GM18502 (cell line): ENCODE results near the gene SRCIN1.
"Not testable (repeated sequence)": the region's sequence is repeated elsewhere in the genome, so short reads cannot be mapped to it uniquely, and the experiment has no call there.

Experiments used
- ATAC-seq: cut with Tn5 transposase; IDR thresholded peaks from one replicate; pipeline ENCODE4 v1.9.1; 2021; ENCODE audit warnings: mild to moderate bottlenecking; ENCODE audit not compliant: unreplicated experiment, poor library complexity

The SRCIN1 gene, protein sequence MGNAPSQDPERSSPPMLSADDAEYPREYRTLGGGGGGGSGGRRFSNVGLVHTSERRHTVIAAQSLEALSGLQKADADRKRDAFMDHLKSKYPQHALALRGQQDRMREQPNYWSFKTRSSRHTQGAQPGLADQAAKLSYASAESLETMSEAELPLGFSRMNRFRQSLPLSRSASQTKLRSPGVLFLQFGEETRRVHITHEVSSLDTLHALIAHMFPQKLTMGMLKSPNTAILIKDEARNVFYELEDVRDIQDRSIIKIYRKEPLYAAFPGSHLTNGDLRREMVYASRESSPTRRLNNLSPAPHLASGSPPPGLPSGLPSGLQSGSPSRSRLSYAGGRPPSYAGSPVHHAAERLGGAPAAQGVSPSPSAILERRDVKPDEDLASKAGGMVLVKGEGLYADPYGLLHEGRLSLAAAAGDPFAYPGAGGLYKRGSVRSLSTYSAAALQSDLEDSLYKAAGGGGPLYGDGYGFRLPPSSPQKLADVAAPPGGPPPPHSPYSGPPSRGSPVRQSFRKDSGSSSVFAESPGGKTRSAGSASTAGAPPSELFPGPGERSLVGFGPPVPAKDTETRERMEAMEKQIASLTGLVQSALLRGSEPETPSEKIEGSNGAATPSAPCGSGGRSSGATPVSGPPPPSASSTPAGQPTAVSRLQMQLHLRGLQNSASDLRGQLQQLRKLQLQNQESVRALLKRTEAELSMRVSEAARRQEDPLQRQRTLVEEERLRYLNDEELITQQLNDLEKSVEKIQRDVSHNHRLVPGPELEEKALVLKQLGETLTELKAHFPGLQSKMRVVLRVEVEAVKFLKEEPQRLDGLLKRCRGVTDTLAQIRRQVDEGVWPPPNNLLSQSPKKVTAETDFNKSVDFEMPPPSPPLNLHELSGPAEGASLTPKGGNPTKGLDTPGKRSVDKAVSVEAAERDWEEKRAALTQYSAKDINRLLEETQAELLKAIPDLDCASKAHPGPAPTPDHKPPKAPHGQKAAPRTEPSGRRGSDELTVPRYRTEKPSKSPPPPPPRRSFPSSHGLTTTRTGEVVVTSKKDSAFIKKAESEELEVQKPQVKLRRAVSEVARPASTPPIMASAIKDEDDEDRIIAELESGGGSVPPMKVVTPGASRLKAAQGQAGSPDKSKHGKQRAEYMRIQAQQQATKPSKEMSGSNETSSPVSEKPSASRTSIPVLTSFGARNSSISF

GRCh38 chr17:38605841-38606645, at the start of gene SRCIN1:
Gene SRCIN1, minus strand, starts transcription at chr17:38605952. Its CDS starts 247 bp downstream, at chr17:38605705.
- ATAC-seq, result no peak

DNA sequence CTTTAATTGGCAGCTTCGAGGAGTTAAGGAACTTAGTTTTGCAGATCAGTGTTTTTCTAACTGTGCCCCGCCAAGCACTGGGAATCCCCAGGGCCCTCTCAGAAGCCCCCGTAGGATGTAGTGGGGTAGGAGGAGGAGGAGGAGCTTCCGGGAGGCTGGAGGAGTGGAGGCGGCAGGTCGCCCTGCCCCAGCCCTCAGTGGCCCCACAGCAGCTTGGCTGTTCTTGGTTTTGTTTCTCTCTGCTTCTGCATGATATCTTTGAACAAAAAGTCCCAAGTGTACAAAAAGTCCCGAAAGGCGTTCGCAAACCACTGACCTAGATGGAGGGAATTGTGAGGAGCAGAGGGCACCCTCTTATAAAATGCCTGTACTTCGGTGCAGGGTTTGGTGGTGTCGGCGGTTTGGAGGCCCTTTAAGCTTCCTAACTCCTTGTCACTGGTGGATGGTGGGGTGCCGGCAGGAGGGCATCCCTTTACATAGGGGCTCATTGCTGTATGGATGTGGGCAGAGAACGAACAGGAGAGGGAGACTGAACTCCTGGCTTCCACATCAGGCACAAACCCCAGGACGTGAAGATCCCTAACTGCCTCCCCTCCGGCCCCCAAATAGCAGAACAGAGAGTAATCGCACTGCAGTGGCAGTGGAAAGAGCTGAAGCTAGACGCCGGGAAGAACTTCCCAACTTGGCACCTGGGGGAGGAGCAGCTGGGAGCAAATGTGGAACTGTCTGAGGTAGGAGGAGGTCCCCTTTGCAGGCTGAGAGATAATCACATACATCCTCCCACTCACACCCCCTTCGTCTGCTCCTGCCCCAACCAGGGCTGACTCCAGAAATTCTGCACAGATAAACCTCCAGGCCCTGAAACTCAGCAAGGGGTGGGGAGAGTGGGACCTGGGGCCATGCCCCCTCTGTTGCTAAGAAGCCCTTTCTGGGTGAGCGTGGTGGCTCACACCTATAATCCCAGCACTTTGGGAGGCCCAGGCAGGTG, 49.0 kb upstream of the SRCIN1 start:
- peak; percentile 56 for ATAC-seq

- ATAC-seq, result no peak
These were observed 47.9 kb upstream of the SRCIN1 start for GRCh38 chr17:38653679-38654078.

GRCh38 chr17:38653230-38653629, 47.5 kb upstream of the SRCIN1 start:
- no peak for ATAC-seq

- ATAC-seq, result not testable (repeated sequence)
These were observed 45.0 kb upstream of the SRCIN1 start for GRCh38 chr17:38650653-38651173.

GRCh38 chr17:38637951-38638350, 32.2 kb upstream of the SRCIN1 start:
- no peak for ATAC-seq

- no peak for ATAC-seq
These were observed 30.3 kb upstream of the SRCIN1 start for GRCh38 chr17:38636054-38636453.

DNA sequence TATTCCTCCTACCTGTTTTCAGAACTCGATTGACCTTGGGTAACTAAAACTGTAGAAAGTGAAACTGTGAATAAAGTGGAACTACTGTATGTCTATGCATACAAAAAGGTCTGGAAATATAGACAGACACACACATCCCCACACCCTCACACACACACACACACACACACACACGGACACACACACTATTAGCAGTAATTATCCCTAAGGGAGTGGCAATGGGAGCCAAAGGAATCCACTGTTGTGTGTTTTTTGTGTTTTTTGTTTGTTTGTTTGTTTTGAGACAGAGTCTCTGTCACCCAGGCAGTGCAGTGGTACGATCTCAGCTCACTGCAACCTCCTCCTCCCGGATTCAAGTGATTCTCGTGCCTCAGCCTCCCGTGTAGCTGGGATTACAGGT, 26.6 kb upstream of the SRCIN1 start:
- ATAC-seq, result no peak

GRCh38 chr17:38628441-38628840, 22.7 kb upstream of the SRCIN1 start:
- no peak for ATAC-seq

DNA sequence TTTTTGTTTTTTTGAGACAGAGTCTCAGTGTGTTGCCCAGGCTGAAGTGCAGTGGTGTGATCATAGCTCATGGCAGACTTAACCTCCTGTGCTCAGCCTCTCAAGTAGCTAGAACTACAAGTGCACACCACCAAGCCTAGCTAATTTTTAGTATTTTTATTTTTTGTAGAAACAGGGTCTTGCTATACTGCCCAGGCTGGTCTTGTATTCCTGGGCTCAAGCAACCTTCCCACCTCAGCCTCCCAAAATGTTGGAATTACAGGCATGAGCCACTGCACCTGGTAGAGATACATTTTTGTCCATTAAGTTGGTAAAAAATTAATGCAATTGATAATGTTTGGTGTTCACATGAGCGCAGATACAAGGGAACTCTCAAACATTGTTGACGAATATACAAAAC, 22.2 kb upstream of the SRCIN1 start:
- ATAC-seq, result no peak

GRCh38 chr17:38626606-38627226, 21.0 kb upstream of the SRCIN1 start:
- not testable (repeated sequence) for ATAC-seq

GRCh38 chr17:38625482-38625881, 19.7 kb upstream of the SRCIN1 start:
- ATAC-seq, result no peak

DNA sequence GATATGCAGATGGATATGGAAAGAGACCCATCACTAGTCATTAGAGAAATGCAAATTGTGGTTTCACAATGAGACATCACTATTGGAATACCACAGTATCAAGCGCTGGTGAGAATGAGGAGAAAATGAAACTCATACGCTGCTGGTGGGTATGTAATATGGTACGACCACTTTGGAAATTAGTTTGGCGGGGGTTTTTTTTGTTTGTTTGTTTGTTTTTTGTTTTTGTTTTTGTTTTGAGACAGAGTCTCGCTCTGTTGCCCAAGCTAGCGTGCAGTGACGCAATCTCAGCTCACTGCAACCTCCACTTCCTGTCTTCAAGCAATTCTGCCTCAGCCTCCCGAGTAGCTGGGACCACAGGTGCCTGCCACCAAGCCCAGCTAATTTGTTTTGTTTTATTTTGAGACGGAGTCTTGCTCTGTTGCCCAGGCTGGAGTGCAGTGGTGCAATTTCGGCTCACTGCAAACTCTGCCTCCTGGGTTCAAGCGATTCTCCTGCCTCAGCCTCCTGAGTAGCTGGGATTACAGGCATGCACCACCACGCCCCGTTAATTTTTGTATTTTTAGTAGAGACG, 19.1 kb upstream of the SRCIN1 start:
- peak; percentile 73 for ATAC-seq

GRCh38 chr17:38621538-38621937, 15.8 kb upstream of the SRCIN1 start:
- ATAC-seq, result no peak

DNA sequence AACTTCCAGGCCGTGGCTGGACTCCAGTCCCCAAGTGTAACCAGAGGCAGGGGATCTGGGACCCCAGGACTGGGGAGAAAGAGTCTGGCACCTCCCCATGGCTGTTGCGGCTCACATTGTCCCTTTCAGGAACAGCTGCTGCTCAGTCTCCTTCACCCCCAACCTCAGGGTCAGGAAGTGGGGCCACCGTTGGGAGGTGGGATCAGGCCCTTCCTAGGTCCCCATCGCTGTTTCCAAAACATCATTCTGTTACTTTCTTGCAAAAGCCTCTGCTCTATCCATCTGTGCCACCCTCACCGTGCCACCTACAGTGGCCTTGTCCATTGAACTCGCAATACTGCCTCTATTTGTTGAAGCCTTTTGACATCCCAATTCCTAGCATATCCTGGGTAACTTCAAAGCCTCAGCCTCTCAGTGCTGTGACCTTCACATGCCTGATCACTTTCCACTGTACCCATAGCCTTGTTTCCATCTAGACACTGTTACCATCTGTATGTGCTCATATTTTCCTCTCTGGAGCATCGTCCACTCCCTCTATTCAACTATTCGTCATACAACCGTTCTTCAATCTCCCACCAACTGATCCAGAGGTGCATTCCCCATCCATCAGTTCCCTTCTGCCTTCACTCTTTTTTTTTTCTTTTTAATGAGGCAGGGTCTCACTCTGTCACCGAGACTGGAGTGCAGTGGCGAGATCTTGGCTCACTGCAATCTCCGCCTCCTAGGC, 15.0 kb upstream of the SRCIN1 start:
- ATAC-seq, result no peak

DNA sequence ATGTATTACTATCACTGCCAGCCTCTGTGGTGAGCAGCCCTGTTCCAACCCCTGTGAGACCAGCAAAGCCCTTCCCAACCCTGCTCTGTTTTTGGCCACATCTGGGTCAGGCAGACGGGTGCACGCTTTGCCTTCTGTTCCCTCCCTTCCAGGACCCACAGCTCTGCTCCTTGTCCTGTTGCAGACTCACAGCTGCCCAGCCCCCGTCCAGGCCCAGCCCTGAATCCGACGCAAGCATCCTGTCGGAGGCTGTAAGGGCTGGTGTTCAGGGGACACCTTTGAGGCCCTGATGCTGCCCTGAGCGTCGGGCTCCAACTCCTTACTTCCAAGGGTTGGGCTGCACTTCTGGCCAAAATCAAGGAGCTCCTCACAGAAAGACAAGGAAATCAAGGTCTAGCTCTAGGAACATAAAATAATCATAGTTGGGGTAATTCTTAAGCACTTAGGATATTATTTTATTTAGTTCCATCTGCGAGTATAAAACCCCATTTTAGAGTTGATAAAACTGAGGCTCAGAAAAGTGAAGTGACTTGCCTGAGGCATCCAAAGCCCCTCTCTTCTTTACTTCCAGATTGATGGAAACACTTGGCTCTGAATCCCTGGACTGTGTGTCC, 14.3 kb upstream of the SRCIN1 start:
- no peak for ATAC-seq

GRCh38 chr17:38619451-38619795, 13.7 kb upstream of the SRCIN1 start:
- no peak for ATAC-seq
